ENCODE measurements around the gene MOV10L1.

MOV10L1 gene

GRCh38 chr22:50067244-50067643 is 22.6 kb upstream of the MOV10L1 start:
- no peak overlapping the region for H3K4me3 ChIP-seq
- no peak overlapping the region for H3K27ac ChIP-seq
- TF ChIP-seq, protein P1, sequence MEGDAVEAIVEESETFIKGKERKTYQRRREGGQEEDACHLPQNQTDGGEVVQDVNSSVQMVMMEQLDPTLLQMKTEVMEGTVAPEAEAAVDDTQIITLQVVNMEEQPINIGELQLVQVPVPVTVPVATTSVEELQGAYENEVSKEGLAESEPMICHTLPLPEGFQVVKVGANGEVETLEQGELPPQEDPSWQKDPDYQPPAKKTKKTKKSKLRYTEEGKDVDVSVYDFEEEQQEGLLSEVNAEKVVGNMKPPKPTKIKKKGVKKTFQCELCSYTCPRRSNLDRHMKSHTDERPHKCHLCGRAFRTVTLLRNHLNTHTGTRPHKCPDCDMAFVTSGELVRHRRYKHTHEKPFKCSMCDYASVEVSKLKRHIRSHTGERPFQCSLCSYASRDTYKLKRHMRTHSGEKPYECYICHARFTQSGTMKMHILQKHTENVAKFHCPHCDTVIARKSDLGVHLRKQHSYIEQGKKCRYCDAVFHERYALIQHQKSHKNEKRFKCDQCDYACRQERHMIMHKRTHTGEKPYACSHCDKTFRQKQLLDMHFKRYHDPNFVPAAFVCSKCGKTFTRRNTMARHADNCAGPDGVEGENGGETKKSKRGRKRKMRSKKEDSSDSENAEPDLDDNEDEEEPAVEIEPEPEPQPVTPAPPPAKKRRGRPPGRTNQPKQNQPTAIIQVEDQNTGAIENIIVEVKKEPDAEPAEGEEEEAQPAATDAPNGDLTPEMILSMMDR (IDR thresholded peaks at IDR 0.05) = no peak
- intact Hi-C loops (cut with DNase I; ENCODE audit: low total_unique reads) = no loop called here
- no peaks in the 10 kb centered on the region for H3K4me1 ChIP-seq
- no peaks in the 10 kb centered on the region for H3K36me3 ChIP-seq
- H3K27me3 ChIP-seq = peaks cover 0 to 41% of the 10 kb centered on the region in 2 donors
- no peaks in the 10 kb centered on the region for H3K9me3 ChIP-seq
- no peak for DNase-seq

DNA sequence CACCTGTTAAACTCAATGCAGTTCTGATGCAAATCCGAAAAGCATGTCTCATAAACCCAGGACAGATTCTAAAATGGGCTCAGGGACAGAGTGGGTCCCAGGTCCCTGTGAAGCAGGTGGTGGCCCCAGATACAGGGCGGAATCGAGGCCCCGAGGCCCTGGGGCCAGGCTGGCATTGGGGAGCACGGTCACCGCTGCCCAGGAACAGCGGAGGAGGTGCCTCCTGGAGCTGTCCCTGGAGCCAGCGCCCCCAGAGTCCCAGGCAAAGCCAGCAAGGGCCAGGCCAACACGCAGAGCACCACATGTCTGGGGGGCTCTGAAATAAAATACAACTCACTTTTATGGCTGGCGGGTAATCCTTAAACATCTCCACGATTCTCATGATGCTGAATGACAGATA is 21.7 kb upstream of the MOV10L1 start:
- DNase-seq = no peak
- Histone ChIP-seq H3K4me1 (no peaks in the 10 kb centered on the region), H3K27me3 (peaks cover 0 to 43% of the 10 kb centered on the region in 2 donors), H3K4me3 (no peak overlapping the region), H3K36me3 (no peaks in the 10 kb centered on the region), H3K27ac (no peak overlapping the region), H3K9me3 (no peaks in the 10 kb centered on the region)
- TF ChIP-seq, protein P1 (IDR thresholded peaks at IDR 0.05) = no peak
- intact Hi-C loops (cut with DNase I; ENCODE audit: low total_unique reads) = no loop called here

GRCh38 chr22:50070366-50070765 is 19.4 kb upstream of the MOV10L1 start:
- TF ChIP-seq, protein P1 (IDR thresholded peaks at IDR 0.05) = no peak
- Histone ChIP-seq H3K36me3 (no peaks in the 10 kb centered on the region), H3K4me1 (no peaks in the 10 kb centered on the region), H3K9me3 (no peaks in the 10 kb centered on the region), H3K27ac (no peak overlapping the region), H3K4me3 (no peak overlapping the region), H3K27me3 (peaks cover 0 to 42% of the 10 kb centered on the region in 2 donors)
- DNase-seq = no peak
- intact Hi-C loops (cut with DNase I; ENCODE audit: low total_unique reads) = no loop called here

GRCh38 chr22:50071432-50072166 is 18.2 kb upstream of the MOV10L1 start:
- TF ChIP-seq, protein P1 (IDR thresholded peaks at IDR 0.05) = no peak
- Histone ChIP-seq H3K4me1 (no peaks in the 10 kb centered on the region), H3K36me3 (no peaks in the 10 kb centered on the region), H3K27me3 (peaks cover 0 to 42% of the 10 kb centered on the region in 2 donors), H3K4me3 (no peak overlapping the region), H3K9me3 (no peaks in the 10 kb centered on the region), H3K27ac (no peak overlapping the region)
- intact Hi-C loops (cut with DNase I; ENCODE audit: low total_unique reads) = no loop called here
- DNase-seq = no peak

DNA sequence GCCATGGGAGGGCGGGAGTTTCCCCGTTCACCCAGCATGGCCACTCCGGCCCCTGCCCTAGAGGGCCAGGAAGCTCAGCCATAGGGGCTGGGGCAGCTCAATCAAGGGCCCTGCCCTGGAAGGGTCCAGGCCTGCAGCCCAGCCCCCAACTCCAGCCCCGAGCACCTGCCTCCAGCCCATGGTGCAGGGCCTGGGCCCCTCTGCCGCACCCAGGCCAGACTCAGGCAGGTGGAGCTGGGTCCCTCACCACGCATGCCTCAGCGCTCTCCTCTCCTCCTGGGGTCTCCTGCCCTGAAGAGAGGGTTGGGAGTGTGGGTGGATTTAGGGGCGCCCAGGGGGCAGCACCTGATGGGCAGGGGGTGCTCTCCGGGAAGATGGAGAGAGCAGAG is 17.6 kb upstream of the MOV10L1 start:
- intact Hi-C loops (cut with DNase I; ENCODE audit: low total_unique reads) = no loop called here
- Histone ChIP-seq H3K4me3 (no peak overlapping the region), H3K27me3 (peaks cover 0 to 42% of the 10 kb centered on the region in 2 donors), H3K36me3 (no peaks in the 10 kb centered on the region), H3K9me3 (no peaks in the 10 kb centered on the region), H3K4me1 (no peaks in the 10 kb centered on the region), H3K27ac (no peak overlapping the region)
- TF ChIP-seq, protein P1 (IDR thresholded peaks at IDR 0.05) = no peak
- DNase-seq = no peak

Measured in tibial artery (tissue), 4 donors.